ENCODE results near the gene USP7. TPM values are rescaled to one million over a fixed set of nuclear protein-coding genes. Genes with fewer than 3 reads are reported as not detected.

The USP7 gene
- total and polyA plus RNA-seq, 4 donors: 13.7 to 85.6 (median 37.7) TPM

DNA sequence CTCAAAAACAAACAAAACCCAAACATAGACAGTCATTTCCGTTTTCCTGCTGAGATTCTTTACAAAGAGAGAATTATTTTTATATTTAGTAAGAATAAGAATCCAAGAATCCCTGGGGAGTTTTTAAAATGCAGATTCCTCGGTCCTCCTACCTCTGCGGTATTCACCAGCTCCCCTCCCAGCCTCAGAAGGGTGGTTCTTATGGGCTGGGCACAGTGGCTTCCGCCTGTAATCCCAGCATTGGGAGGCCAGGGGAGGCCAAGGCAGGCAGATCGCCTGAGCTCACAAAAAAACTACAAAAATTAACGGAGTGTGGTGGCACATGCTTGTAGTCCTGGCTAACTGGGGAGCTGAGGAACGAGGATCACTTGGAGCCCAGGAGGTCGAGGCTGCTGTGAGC, 26.7 kb upstream of the USP7 start:
- H3K4me1 ChIP-seq (ENCODE audit: control insufficient read depth in 4 of 4, insufficient read depth in 4 of 4, low read length in 3 of 4): peaks cover 0 to 4% (median 0%) of the 10 kb centered on the region in 4 donors
- no peaks in the 10 kb centered on the region for H3K36me3 ChIP-seq (ENCODE audit: control insufficient read depth in 4 of 4, insufficient read depth in 3 of 4, low read depth in 1 of 4, low read length in 3 of 4)
- no peak overlapping the region for H3K4me3 ChIP-seq (ENCODE audit: low read depth in 1 of 3, low read length in 3 of 3)
- H3K9me3 ChIP-seq (ENCODE audit: control insufficient read depth in 4 of 4, low read length in 3 of 4): no peaks in the 10 kb centered on the region
- no peak overlapping the region for H3K9ac ChIP-seq (ENCODE audit: low read depth in 1 of 2, low read length in 2 of 2)
- no peak for DNase-seq (ENCODE audit: low spot score)
- TF ChIP-seq TAF1 (conservative IDR thresholded peaks at IDR 0.05): no peak
- no peak for TF ChIP-seq ZBTB33 (IDR thresholded peaks at IDR 0.05)
- TF ChIP-seq JUND (IDR thresholded peaks at IDR 0.05): no peak
- no peak for TF ChIP-seq GABPA (IDR thresholded peaks at IDR 0.05 in 1 of 2, conservative IDR thresholded peaks at IDR 0.05 in 1 of 2)
- no peak for TF ChIP-seq FOXA1 (IDR thresholded peaks at IDR 0.05)
- no peak for TF ChIP-seq REST (IDR thresholded peaks at IDR 0.05)
- TF ChIP-seq, protein P1, sequence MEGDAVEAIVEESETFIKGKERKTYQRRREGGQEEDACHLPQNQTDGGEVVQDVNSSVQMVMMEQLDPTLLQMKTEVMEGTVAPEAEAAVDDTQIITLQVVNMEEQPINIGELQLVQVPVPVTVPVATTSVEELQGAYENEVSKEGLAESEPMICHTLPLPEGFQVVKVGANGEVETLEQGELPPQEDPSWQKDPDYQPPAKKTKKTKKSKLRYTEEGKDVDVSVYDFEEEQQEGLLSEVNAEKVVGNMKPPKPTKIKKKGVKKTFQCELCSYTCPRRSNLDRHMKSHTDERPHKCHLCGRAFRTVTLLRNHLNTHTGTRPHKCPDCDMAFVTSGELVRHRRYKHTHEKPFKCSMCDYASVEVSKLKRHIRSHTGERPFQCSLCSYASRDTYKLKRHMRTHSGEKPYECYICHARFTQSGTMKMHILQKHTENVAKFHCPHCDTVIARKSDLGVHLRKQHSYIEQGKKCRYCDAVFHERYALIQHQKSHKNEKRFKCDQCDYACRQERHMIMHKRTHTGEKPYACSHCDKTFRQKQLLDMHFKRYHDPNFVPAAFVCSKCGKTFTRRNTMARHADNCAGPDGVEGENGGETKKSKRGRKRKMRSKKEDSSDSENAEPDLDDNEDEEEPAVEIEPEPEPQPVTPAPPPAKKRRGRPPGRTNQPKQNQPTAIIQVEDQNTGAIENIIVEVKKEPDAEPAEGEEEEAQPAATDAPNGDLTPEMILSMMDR (IDR thresholded peaks at IDR 0.05; ENCODE audit: low read depth, low read length, missing input control): no peak
- no peak for TF ChIP-seq YY1 (IDR thresholded peaks at IDR 0.05)
- TF ChIP-seq NR2F2 (IDR thresholded peaks at IDR 0.05): no peak
- no peak for TF ChIP-seq FOXA2 (IDR thresholded peaks at IDR 0.05)
- no peak for TF ChIP-seq HNF4G (IDR thresholded peaks at IDR 0.05)
- no peak for TF ChIP-seq ATF3 (IDR thresholded peaks at IDR 0.05)
- TF ChIP-seq HNF4A (conservative IDR thresholded peaks at IDR 0.05): no peak
- TF ChIP-seq RXRA (IDR thresholded peaks at IDR 0.05): no peak
- no peak for TF ChIP-seq SP1 (IDR thresholded peaks at IDR 0.05)
- TF ChIP-seq EGR1 (IDR thresholded peaks at IDR 0.05; ENCODE audit: low read depth in 2 of 2): no peak
- TF ChIP-seq, protein P2, sequence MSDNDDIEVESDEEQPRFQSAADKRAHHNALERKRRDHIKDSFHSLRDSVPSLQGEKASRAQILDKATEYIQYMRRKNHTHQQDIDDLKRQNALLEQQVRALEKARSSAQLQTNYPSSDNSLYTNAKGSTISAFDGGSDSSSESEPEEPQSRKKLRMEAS (IDR thresholded peaks at IDR 0.05): no peak
- TF ChIP-seq RAD21 (IDR thresholded peaks at IDR 0.05): no peak
- H3K27ac ChIP-seq (ENCODE audit: low read depth in 1 of 2, low read length in 2 of 2): no peak overlapping the region
- no peaks in the 10 kb centered on the region for H3K27me3 ChIP-seq (ENCODE audit: control insufficient read depth in 4 of 4, insufficient read depth in 4 of 4, low read length in 3 of 4)
- 90% methylated on average over 8 of the region's 8 CpGs for whole genome bisulfite sequencing
